Common myeloid progenitor, CD34-positive (primary cell): ENCODE data around the gene EML2. TPM values are rescaled to one million over a fixed set of nuclear protein-coding genes. Genes with fewer than 3 reads are reported as not detected.
A peak's percentile ranks its signal among the peaks of the same experiment; 100 is the strongest.
"Not testable (repeated sequence)": the region's sequence is repeated elsewhere in the genome, so short reads cannot be mapped to it uniquely, and the experiment has no call there.

Source experiments
- CTCF ChIA-PET: fragments of 350-600 bp; sonication (Branson Sonifier 250); formaldehyde crosslinking; loops from one replicate; lab custom pipeline; 2021; ENCODE audit warnings: antibody characterized with exemption; lab: Charles Lee
- POLR2A ChIA-PET: fragments of 350-600 bp; sonication (Branson Sonifier 250); formaldehyde crosslinking; loops from one replicate; lab custom pipeline; 2021; ENCODE audit warnings: antibody characterized with exemption; lab: Charles Lee
- DNase-seq, 3 donors: peaks; one replicate each; pipeline versions ENCODE4 v3.0.0 to v3.0.0-alpha.2; 2013
- H3K27ac ChIP-seq, 2 experiments: 1 replicate in 1 of 2; 2 replicates in 1 of 2; pipeline ENCODE4 v1.7.0; 2013; ENCODE audit warnings: inconsistent platforms in 2 of 2, low read length in 2 of 2, mild to moderate bottlenecking in 2 of 2, low read depth in 1 of 2, moderate library complexity in 1 of 2; ENCODE audit not compliant: severe bottlenecking in 2 of 2, insufficient read depth in 1 of 2, poor library complexity in 1 of 2
- H3K27me3 ChIP-seq, 5 experiments: replicated peaks in 2 of 5; 1 replicate in 3 of 5; 2 replicates in 2 of 5; pipeline versions ENCODE4 v1.6.1 to v1.7.0; 2013; ENCODE audit warnings: low read length in 4 of 5, mild to moderate bottlenecking in 2 of 5, moderate library complexity in 2 of 5, inconsistent platforms in 1 of 5; ENCODE audit not compliant: insufficient read depth in 5 of 5, control insufficient read depth in 4 of 5
- H3K36me3 ChIP-seq, 4 experiments: 1 replicate in 2 of 4; 2 replicates in 2 of 4; pipeline versions ENCODE4 v1.6.1 to v1.7.0; 2013; ENCODE audit warnings: low read length in 3 of 4, control low read depth in 1 of 4, mild to moderate bottlenecking in 1 of 4; ENCODE audit not compliant: control insufficient read depth in 4 of 4, insufficient read depth in 4 of 4
- H3K4me1 ChIP-seq, 4 experiments: 1 replicate in 3 of 4; 2 replicates in 1 of 4; pipeline versions ENCODE4 v1.6.1 to v1.7.1; 2013; ENCODE audit warnings: low read length in 3 of 4, mild to moderate bottlenecking in 3 of 4, control low read depth in 1 of 4, inconsistent platforms in 1 of 4, moderate library complexity in 1 of 4; ENCODE audit not compliant: control insufficient read depth in 4 of 4, insufficient read depth in 4 of 4; ENCODE audit errors: control extremely low read depth in 1 of 4
- H3K4me3 ChIP-seq, 7 experiments: 1 replicate in 4 of 7; 2 replicates in 3 of 7; pipeline versions ENCODE4 v1.5.1 to v1.7.0; 2013; ENCODE audit warnings: mild to moderate bottlenecking in 7 of 7, low read length in 6 of 7, moderate library complexity in 6 of 7, inconsistent platforms in 2 of 7, low read depth in 2 of 7, control low read depth in 1 of 7; ENCODE audit not compliant: insufficient read depth in 4 of 7, control insufficient read depth in 1 of 7; ENCODE audit errors: extremely low read depth in 1 of 7
- H3K9me3 ChIP-seq, 5 experiments: 1 replicate in 4 of 5; 2 replicates in 1 of 5; pipeline versions ENCODE4 v1.6.1 to v1.7.1; 2013; ENCODE audit warnings: low read length in 4 of 5, mild to moderate bottlenecking in 2 of 5, inconsistent platforms in 1 of 5, low read depth in 1 of 5, moderate library complexity in 1 of 5; ENCODE audit not compliant: control insufficient read depth in 4 of 5, insufficient read depth in 2 of 5; ENCODE audit errors: control extremely low read depth in 1 of 5
- WGBS: methylation state at CpG from one replicate; pipeline ENCODE4 v1.1.5; 2013; ENCODE audit not compliant: insufficient coverage; 5-methylcytosine and 5-hydroxymethylcytosine counted together
- polyA plus RNA-seq: library from polyadenylated mRNA; unstranded; fragments of 120-200 nt; gene quantifications from one replicate; pipeline ENCODE4 v1.2.1, GENCODE V29; 2013

The EML2 gene, protein sequence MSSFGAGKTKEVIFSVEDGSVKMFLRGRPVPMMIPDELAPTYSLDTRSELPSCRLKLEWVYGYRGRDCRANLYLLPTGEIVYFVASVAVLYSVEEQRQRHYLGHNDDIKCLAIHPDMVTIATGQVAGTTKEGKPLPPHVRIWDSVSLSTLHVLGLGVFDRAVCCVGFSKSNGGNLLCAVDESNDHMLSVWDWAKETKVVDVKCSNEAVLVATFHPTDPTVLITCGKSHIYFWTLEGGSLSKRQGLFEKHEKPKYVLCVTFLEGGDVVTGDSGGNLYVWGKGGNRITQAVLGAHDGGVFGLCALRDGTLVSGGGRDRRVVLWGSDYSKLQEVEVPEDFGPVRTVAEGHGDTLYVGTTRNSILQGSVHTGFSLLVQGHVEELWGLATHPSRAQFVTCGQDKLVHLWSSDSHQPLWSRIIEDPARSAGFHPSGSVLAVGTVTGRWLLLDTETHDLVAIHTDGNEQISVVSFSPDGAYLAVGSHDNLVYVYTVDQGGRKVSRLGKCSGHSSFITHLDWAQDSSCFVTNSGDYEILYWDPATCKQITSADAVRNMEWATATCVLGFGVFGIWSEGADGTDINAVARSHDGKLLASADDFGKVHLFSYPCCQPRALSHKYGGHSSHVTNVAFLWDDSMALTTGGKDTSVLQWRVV
- 28.1 TPM for polyA plus RNA-seq

- Histone ChIP-seq H3K36me3 (peaks cover 0 to 9% (median 1%) of the 10 kb centered on the region in 4 experiments), H3K27ac (peak within 1 kb of the TSS; percentile 40 to 78), H3K4me1 (peaks cover 0 to 44% (median 42%) of the 10 kb centered on the region in 4 experiments), H3K27me3 (peaks cover 0 to 8% (median 5%) of the 10 kb centered on the region in 5 experiments), H3K4me3 (peak within 1 kb of the TSS; percentile 64 to 91 (median 79)), H3K9me3 (no peaks in the 10 kb centered on the region)
- CTCF ChIA-PET: interaction anchor here (0.7 to 4.7 kb wide), 5 partner anchors 12 to 124 kb away, joined by 3 to 41 read pairs (median 3); no protein-coding TSS in a partner anchor
- POLR2A ChIA-PET: no interaction called here
- 3% methylated on average over 36 of the region's 52 CpGs for WGBS
- DNase-seq: peak; percentile 29 to 51 (median 41)
These were observed at the start of gene EML2 for GRCh38 chr19:45638930-45639729. Gene EML2, minus strand, starts transcription at chr19:45639397. Its CDS starts 21 bp downstream, at chr19:45639376.

DNA sequence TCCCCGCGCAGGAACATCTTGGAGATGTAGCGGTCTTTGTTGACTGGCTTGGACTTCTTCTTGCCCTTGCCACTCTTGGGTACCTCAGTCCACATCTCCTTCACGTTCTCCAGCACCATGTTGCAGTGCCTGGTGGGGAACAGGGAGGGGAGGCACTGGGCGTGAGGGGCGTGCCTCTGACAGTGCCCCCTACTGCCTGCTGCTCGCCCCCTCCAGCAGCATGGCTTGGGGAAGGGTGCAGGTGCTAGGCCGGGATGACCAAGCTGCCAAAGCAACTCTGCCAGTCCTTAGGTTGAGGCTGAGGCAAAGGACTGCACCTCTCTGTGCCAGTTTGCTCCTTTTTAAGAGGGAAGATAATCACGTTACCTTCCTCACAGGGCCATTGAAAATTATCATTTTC lies 48.4 kb upstream of the EML2 start:
- DNase-seq: no peak
- WGBS: 97% methylated on average over 9 of the region's 9 CpGs
- Histone ChIP-seq H3K27me3 (no peaks in the 10 kb centered on the region), H3K4me3 (no peak overlapping the region), H3K9me3 (no peaks in the 10 kb centered on the region), H3K4me1 (peaks cover 0 to 8% (median 7%) of the 10 kb centered on the region in 4 experiments), H3K27ac (no peak overlapping the region), H3K36me3 (peaks cover 4 to 51% (median 30%) of the 10 kb centered on the region in 4 experiments)
- ChIA-PET CTCF (interaction anchor here (1.4 to 1.5 kb wide), 2 partner anchors 9 to 12 kb away, joined by 4 to 6 read pairs; no protein-coding TSS in a partner anchor), POLR2A (interaction anchor here (0.6 kb wide), 1 partner anchor 12 kb away, joined by 3 read pairs; no protein-coding TSS in a partner anchor)

DNA sequence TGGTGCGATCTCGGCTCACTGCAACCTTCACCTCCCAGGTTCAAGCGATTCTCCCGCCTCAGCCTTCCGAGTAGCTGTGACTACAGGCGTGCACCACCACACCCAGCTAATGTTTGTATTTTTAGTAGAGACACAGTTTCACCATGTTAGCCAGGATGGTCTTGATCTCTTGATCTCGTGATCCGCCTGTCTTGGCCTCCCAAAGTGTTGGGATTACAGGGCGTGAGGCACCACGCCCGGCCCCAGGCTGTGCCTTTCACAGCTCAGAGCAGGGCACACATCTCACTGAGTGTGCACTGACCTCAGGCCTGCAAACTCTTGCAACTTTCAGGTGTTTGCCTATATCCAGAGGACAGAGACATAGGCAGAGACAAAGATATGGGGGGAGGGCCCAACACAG lies 45.8 kb upstream of the EML2 start:
- H3K36me3 ChIP-seq: peaks cover 4 to 51% (median 30%) of the 10 kb centered on the region in 4 experiments
- 84% methylated on average over 8 of the region's 11 CpGs for WGBS
- not testable (repeated sequence) for H3K27ac ChIP-seq, H3K27me3 ChIP-seq, H3K4me1 ChIP-seq, DNase-seq, H3K4me3 ChIP-seq, H3K9me3 ChIP-seq
- ChIA-PET CTCF (interaction anchor here (0.6 to 1.2 kb wide), 2 partner anchors 8 to 481 kb away, joined by 3 read pairs; partner anchors contain the start of gene QPCTL), POLR2A (interaction anchor here (1.1 kb wide), 1 partner anchor 15 kb away, joined by 3 read pairs; no protein-coding TSS in a partner anchor)

- ChIA-PET POLR2A (no interaction called here), CTCF (interaction anchor here (0.6 to 4.1 kb wide), 3 partner anchors 9 to 124 kb away, joined by 3 to 46 read pairs (median 3); partner anchors contain the start of genes QPCTL and SNRPD2)
- H3K9me3 ChIP-seq: no peaks in the 10 kb centered on the region
- H3K27me3 ChIP-seq: peaks cover 0 to 16% (median 6%) of the 10 kb centered on the region in 5 experiments
- WGBS: 93% methylated on average over 5 of the region's 5 CpGs
- H3K4me3 ChIP-seq: no peak overlapping the region
- no peak for DNase-seq
- peaks cover 0 to 13% (median 10%) of the 10 kb centered on the region in 4 experiments for H3K4me1 ChIP-seq
- H3K27ac ChIP-seq: no peak overlapping the region
- H3K36me3 ChIP-seq: peaks cover 4 to 39% (median 24%) of the 10 kb centered on the region in 4 experiments
These were observed 43.7 kb upstream of the EML2 start for GRCh38 chr19:45682908-45683307.

GRCh38 chr19:45682117-45682516 lies 42.9 kb upstream of the EML2 start:
- H3K4me3 ChIP-seq: peak overlapping the region in 3 of 7 experiments; percentile 58 to 76 (median 67)
- POLR2A ChIA-PET: interaction anchor here (1.0 kb wide), 1 partner anchor 13 kb away, joined by 3 read pairs; no protein-coding TSS in a partner anchor

More at GRCh38 chr19:45682117-45682516, 42.9 kb upstream of the EML2 start:
- no peaks in the 10 kb centered on the region for H3K9me3 ChIP-seq
- H3K27ac ChIP-seq: no peak overlapping the region
- WGBS: 93% methylated on average over 7 of the region's 8 CpGs
- CTCF ChIA-PET: interaction anchor here (0.6 to 4.1 kb wide), 6 partner anchors 9 to 146 kb away, joined by 3 to 46 read pairs (median 3); partner anchors contain the start of genes QPCTL and SNRPD2
- peaks cover 0 to 18% (median 16%) of the 10 kb centered on the region in 4 experiments for H3K4me1 ChIP-seq
- DNase-seq: no peak
- H3K27me3 ChIP-seq: peaks cover 0 to 24% (median 12%) of the 10 kb centered on the region in 5 experiments
- peaks cover under 1 to 31% (median 20%) of the 10 kb centered on the region in 4 experiments for H3K36me3 ChIP-seq
